ENCODE results near the gene PLCD3.

- TF ChIP-seq POLR2A (IDR thresholded peaks at IDR 0.05; ENCODE audit: low read length): no peak
- TF ChIP-seq GATA1 (IDR thresholded peaks at IDR 0.05; ENCODE audit: low read depth, low read length): no peak
Observed at GRCh38 chr17:45106096-45106495, 26.2 kb downstream of the PLCD3 start.
